Neural progenitor cell (in vitro differentiated cells): Measurements from ENCODE around the gene SGO2.

Experiments
- CTCF ChIP-seq: fragments of 200-600 bp; sonication (generic); IDR thresholded peaks from 2 replicates; pipeline ENCODE4 v1.5.1; 2017; ENCODE audit warnings: antibody characterized with exemption, mild to moderate bottlenecking
- EZH2 ChIP-seq: fragments of 200-600 bp; sonication (generic); IDR thresholded peaks from 2 replicates; pipeline ENCODE4 v1.6.1; 2017; ENCODE audit warnings: antibody characterized with exemption, mild to moderate bottlenecking, moderate library complexity
- EZH2phosphoT487 ChIP-seq: fragments of 200-600 bp; sonication (generic); IDR thresholded peaks from 2 replicates; pipeline ENCODE4 v1.6.1; 2017; ENCODE audit warnings: antibody characterized with exemption

DNA sequence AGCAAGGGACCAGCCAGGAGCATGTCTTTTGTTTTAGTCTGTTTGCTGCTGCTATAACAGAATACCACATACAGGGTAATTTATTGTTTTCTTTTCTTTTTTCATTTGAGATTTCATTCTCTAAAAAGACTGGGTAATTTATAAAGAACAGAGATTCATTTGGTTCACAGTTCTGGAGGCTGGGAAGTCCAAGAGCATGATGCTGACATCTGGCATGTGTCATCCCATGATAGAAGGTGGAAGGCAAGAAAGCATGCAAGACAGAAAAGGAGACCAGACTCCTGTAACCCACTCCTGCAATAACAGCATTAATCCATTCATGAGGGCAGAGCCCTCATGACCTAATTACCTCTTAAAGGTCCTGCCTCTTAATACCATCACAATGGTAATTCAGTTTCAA is 14.8 kb downstream of the SGO2 start:
- TF ChIP-seq CTCF (no peak), EZH2phosphoT487 (no peak), EZH2 (no peak)
